Right ventricle myocardium superior (tissue), 1 donor: Measurements from ENCODE around the gene RPL22. TPM values are rescaled to one million over a fixed set of nuclear protein-coding genes. Genes with fewer than 3 reads are reported as not detected.

ENCODE experiments used
- ATAC-seq: fragments of 200-7000 bp; cut with Tn5 transposase; one replicate; pipeline ENCODE4 v1.9.1; 2020; ENCODE audit warnings: mild to moderate bottlenecking; ENCODE audit not compliant: poor library complexity
- DNase-seq: peaks from one replicate; pipeline ENCODE4 v3.0.0-alpha.2; 2020
- intact Hi-C: fragments of 100-400 bp; cut with DNase I; formaldehyde crosslinking; loops from one replicate; pipeline ENCODE4 v1.11.2; 2022
- total RNA-seq: library from RNA; stranded (reverse); fragmentation: NEBNext Ultra II Directional; extraction: Animal tissue kit (Norgen Biotek cat#: 25700); gene quantifications from one replicate; pipeline ENCODE4 v1.2.1, GENCODE V29; 2021
- donor health status: DM: no; HTN: yes; CAD: no; lungs with severe emphysema.

The RPL22 gene
- total RNA-seq, 1 donor from 2014 or later = 234 TPM

GRCh38 chr1:6180707-6181311 is 18.6 kb downstream of the RPL22 start:
- DNase-seq = no peak
- intact Hi-C loops = no loop called here
- no peak for ATAC-seq

GRCh38 chr1:6180268-6180706 is 19.1 kb downstream of the RPL22 start, which contains the start of gene CHD5:
Gene CHD5, minus strand, starts transcription at chr1:6180321. Its CDS starts 298 bp downstream, at chr1:6180023.
- no peak for DNase-seq
- intact Hi-C loops = no loop called here
- no peak for ATAC-seq

- ATAC-seq (no peak), DNase-seq (no peak)
- intact Hi-C loops = loop anchor here (10.0 kb wide), 1 partner anchor 125 kb away; no protein-coding TSS in a partner anchor
These were observed 19.7 kb downstream of the RPL22 start for GRCh38 chr1:6179564-6180175.

- no peak for ATAC-seq
- intact Hi-C loops = loop anchor here (10.0 kb wide), 1 partner anchor 124 kb away; no protein-coding TSS in a partner anchor
These were observed 20.4 kb downstream of the RPL22 start for GRCh38 chr1:6178751-6179563.

DNA sequence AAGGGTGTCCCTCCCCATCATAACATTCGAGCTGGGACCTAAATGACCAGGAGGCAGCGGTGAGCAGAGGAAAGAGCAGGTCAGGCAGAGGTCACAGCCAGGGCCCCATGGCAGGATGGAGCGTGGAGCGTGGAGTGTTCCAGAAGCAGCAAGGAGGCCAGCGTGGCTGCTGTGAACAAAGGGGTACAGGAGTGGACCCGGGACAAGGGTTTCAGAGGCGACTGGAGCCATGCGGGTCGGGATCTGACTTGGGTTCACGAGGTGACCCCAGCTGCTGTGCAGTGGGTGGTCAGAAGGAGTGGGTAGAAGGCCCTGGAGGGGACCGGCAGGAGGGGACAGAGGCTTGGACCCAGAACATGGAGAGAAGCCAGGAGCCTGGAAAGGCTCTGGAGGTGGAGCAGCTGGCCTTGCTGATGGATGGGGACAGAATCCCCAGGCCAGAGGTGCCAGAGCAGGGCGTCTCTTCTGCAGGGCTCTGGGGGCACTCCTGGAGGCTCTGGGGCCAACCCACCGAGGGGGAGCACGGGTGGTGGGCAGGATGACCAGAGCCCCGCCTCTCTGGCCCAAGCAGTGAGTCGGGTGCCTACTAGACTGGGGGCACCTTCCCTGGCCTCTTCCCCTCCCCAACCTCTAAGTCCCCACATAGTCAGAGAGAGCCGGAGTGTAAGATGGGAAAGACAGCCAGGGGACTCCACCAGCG is 21.6 kb downstream of the RPL22 start:
- ATAC-seq (no peak), DNase-seq (no peak)
- intact Hi-C loops = loop anchor here (10.0 kb wide), 1 partner anchor 123 kb away; no protein-coding TSS in a partner anchor

More at GRCh38 chr1:6178751-6179563, 20.4 kb downstream of the RPL22 start:
- DNase-seq = no peak

DNA sequence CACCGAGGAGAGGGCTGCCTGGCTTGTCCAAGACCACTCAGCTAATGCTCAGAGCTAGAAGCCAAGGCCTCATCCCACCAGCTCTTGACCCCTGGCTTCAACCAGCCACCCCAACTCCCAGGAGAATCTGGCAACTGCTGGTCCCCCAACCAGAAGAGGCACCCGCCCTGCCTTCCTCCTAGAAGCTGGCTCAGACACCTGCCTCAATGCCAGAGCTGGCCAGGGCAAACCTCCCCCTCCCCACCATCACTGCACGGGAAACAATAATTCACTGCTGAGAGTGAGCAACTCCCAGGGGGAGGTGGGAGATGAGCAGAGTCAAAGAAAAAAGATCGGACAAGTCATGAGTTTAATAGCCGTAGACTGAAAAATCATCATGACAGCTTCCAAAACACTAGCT is 22.6 kb downstream of the RPL22 start:
- intact Hi-C loops = loop anchor here (10.0 kb wide), 1 partner anchor 122 kb away; no protein-coding TSS in a partner anchor
- DNase-seq = no peak
- ATAC-seq = no peak

GRCh38 chr1:6175411-6175828 is 24.0 kb downstream of the RPL22 start:
- ATAC-seq = no peak
- intact Hi-C loops = loop anchor here (10.0 kb wide), 1 partner anchor 121 kb away; no protein-coding TSS in a partner anchor
- no peak for DNase-seq

DNA sequence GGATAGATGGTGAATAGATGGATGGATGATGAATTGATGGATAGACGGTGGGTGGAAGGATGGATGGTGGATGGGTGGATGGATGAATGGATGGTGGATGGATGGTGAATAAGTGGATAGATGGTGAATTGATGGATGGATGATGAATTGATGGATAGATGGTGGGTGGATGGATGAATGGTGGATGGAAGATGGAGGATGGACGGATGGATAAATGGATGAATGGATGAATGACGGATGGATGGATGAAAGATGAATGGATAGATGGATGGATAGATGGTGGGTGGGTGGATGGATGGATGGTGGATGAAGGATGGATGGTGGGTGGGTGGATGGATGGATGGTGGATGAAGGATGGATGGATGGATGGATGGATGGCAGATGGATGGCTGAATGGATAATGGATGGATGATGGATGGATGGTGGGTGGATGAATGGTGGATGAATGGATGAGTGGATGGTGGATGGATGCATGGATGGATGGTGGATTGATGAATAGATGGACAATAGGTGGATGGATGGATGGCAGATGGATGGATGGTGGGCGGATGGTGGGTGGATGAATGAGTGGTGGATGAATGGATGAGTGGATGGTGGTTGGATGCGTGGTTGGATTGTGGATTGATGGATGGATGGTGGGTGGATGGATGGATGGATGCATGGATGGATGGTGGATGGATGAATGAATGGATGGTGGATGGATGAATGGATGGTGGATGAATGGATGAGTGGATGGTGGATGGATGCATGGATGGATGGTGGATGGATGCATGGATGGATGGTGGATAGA is 24.6 kb downstream of the RPL22 start:
- ATAC-seq (no peak), DNase-seq (no peak)
- intact Hi-C loops = loop anchor here (10.0 kb wide), 1 partner anchor 120 kb away; no protein-coding TSS in a partner anchor

GRCh38 chr1:6172549-6172948 is 26.8 kb downstream of the RPL22 start:
- intact Hi-C loops = loop anchor here (10.0 kb wide), 1 partner anchor 118 kb away; no protein-coding TSS in a partner anchor
- no peak for ATAC-seq
- DNase-seq = no peak

GRCh38 chr1:6171548-6172124 is 27.8 kb downstream of the RPL22 start:
- no peak for DNase-seq
- intact Hi-C loops = loop anchor here (10.0 kb wide), 1 partner anchor 117 kb away; no protein-coding TSS in a partner anchor
- ATAC-seq = peak; percentile 20

- no peak for DNase-seq
- no peak for ATAC-seq
- intact Hi-C loops = loop anchor here (10.0 kb wide), 1 partner anchor 116 kb away; no protein-coding TSS in a partner anchor
These were observed 28.6 kb downstream of the RPL22 start for GRCh38 chr1:6170742-6171201.

- DNase-seq (no peak), ATAC-seq (no peak)
- intact Hi-C loops = loop anchor here (10.0 kb wide), 1 partner anchor 115 kb away; no protein-coding TSS in a partner anchor
These were observed 29.2 kb downstream of the RPL22 start for GRCh38 chr1:6170116-6170741.

GRCh38 chr1:6168947-6169586 is 30.3 kb downstream of the RPL22 start:
- intact Hi-C loops = no loop called here
- no peak for ATAC-seq
- no peak for DNase-seq

- ATAC-seq (no peak), DNase-seq (no peak)
- intact Hi-C loops = no loop called here
These were observed 31.7 kb downstream of the RPL22 start for GRCh38 chr1:6167391-6168303.

DNA sequence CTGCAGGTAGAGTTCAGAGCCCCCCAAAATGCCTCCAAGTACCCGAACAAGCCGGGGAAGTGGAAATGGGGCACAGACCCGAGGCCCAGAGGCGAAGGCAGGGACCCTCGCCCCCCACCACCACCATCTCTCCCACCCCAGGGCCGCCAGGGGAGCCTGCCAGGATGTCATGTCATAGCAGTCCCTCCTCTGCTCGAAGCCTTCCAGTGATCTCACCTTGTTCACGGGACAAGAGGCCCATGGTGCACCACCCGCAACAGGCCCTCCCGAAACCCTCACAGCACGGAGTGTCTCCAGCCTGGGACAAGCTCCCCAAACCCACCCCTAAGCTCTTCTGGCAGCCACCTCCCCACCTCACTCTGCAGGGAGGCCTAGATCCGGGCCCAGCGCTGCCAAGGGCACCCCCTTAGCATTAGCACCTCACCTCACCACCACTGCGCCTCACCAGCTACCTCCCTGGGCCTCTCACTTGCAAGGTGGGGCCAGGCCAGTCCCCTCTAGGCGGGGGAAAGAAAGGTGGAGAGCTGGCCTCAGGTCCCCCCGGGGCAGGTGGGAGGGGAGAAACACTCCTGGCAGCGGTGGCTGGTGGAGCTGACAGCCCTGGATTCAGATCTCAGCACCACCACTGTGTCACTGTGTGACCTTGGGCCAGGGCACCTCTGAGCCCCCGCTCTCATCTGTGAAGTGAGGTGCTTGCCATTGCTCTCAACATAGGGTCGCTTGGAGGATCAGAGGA is 32.6 kb downstream of the RPL22 start:
- ATAC-seq (no peak), DNase-seq (no peak)
- intact Hi-C loops = no loop called here
